ENCODE measurements around the gene MRFAP1L1. TPM values are rescaled to one million over a fixed set of nuclear protein-coding genes. Genes with fewer than 3 reads are reported as not detected.

The MRFAP1L1 gene
- total RNA-seq, 1 donor from 2014 or later = 44.7 TPM

GRCh38 chr4:6695660-6696610, 13.7 kb downstream of the MRFAP1L1 start:
- DNase-seq (ENCODE audit: low spot score) = no peak
- Mint-ChIP-seq H3K27me3 (ENCODE audit: low read depth) (no peaks in the 10 kb centered on the region), H3K27ac (ENCODE audit: unreplicated experiment) (no peak overlapping the region), H3K4me3 (ENCODE audit: unreplicated experiment) (no peak overlapping the region), H3K9me3 (ENCODE audit: low read depth) (no peaks in the 10 kb centered on the region), H3K36me3 (ENCODE audit: low read depth) (peaks cover 2% of the 10 kb centered on the region), H3K4me1 (ENCODE audit: low read depth) (peaks cover 12% of the 10 kb centered on the region)
- no peak for TF ChIP-seq CTCF (IDR thresholded peaks at IDR 0.05)

GRCh38 chr4:6694177-6694901, 15.3 kb downstream of the MRFAP1L1 start:
- Mint-ChIP-seq H3K27ac (ENCODE audit: unreplicated experiment) (no peak overlapping the region), H3K27me3 (ENCODE audit: low read depth) (no peaks in the 10 kb centered on the region), H3K9me3 (ENCODE audit: low read depth) (no peaks in the 10 kb centered on the region), H3K36me3 (ENCODE audit: low read depth) (no peaks in the 10 kb centered on the region), H3K4me1 (ENCODE audit: low read depth) (peaks cover 24% of the 10 kb centered on the region), H3K4me3 (ENCODE audit: unreplicated experiment) (no peak overlapping the region)
- DNase-seq (ENCODE audit: low spot score) = no peak
- no peak for TF ChIP-seq CTCF (IDR thresholded peaks at IDR 0.05)

- peaks cover 32% of the 10 kb centered on the region for H3K4me1 Mint-ChIP-seq (ENCODE audit: low read depth)
- no peaks in the 10 kb centered on the region for H3K36me3 Mint-ChIP-seq (ENCODE audit: low read depth)
- no peaks in the 10 kb centered on the region for H3K9me3 Mint-ChIP-seq (ENCODE audit: low read depth)
- no peak within 1 kb of the TSS for H3K4me3 Mint-ChIP-seq (ENCODE audit: unreplicated experiment)
- no peak for TF ChIP-seq CTCF (IDR thresholded peaks at IDR 0.05)
- H3K27me3 Mint-ChIP-seq (ENCODE audit: low read depth) = no peaks in the 10 kb centered on the region
- no peak for DNase-seq (ENCODE audit: low spot score)
- H3K27ac Mint-ChIP-seq (ENCODE audit: unreplicated experiment) = peak within 1 kb of the TSS; percentile 58
These were observed 16.2 kb downstream of the MRFAP1L1 start, which contains the start of gene S100P for GRCh38 chr4:6693231-6694176. Gene S100P, plus strand, starts transcription at chr4:6693878. Its CDS starts 55 bp downstream, at chr4:6693933.

- Mint-ChIP-seq H3K36me3 (ENCODE audit: low read depth) (no peaks in the 10 kb centered on the region), H3K4me1 (ENCODE audit: low read depth) (peaks cover 35% of the 10 kb centered on the region), H3K9me3 (ENCODE audit: low read depth) (no peaks in the 10 kb centered on the region), H3K27me3 (ENCODE audit: low read depth) (no peaks in the 10 kb centered on the region), H3K4me3 (ENCODE audit: unreplicated experiment) (no peak overlapping the region), H3K27ac (ENCODE audit: unreplicated experiment) (peak overlapping the region; percentile 58)
- DNase-seq (ENCODE audit: low spot score) = no peak
- no peak for TF ChIP-seq CTCF (IDR thresholded peaks at IDR 0.05)
These were observed 16.9 kb downstream of the MRFAP1L1 start for GRCh38 chr4:6692806-6693205.

All from chondrocyte (in vitro differentiated cells).